WTC11 (cell line): ENCODE results near the gene CACNA1C. TPM values are rescaled to one million over a fixed set of nuclear protein-coding genes. Genes with fewer than 3 reads are reported as not detected.

Experiments
- ATAC-seq: fragments of 200-7000 bp; cut with Tn5 transposase; 2 replicates; pipeline ENCODE4 v1.10.0; 2021; ENCODE audit warnings: mild to moderate bottlenecking, moderate library complexity
- CTCF ChIA-PET: fragments of 300-600 bp; sonication (Branson Sonifier 250); formaldehyde crosslinking; loops from one replicate; lab custom pipeline; 2021; ENCODE audit warnings: antibody characterized with exemption; lab: Charles Lee
- POLR2A ChIA-PET: fragments of 350-600 bp; sonication (Branson Sonifier 250); formaldehyde crosslinking; loops from one replicate; lab custom pipeline; 2021; ENCODE audit warnings: antibody characterized with exemption; lab: Charles Lee
- DNase-seq: peaks from one replicate; pipeline ENCODE4 v3.0.0; 2021; ENCODE audit warnings: low spot score
- H3K27ac Mint-ChIP-seq: 2 replicates; pipeline ENCODE4 v1.8.0; 2021; ENCODE audit warnings: mixed read lengths
- H3K27me3 Mint-ChIP-seq: 2 replicates; pipeline ENCODE4 v1.8.0; 2021; ENCODE audit warnings: low read depth, mild to moderate bottlenecking, moderate library complexity, mixed read lengths
- H3K36me3 Mint-ChIP-seq: 2 replicates; pipeline ENCODE4 v1.8.0; 2021; ENCODE audit warnings: mixed read lengths
- H3K4me1 Mint-ChIP-seq: 2 replicates; pipeline ENCODE4 v1.8.0; 2022; ENCODE audit warnings: mixed read lengths
- H3K4me3 Mint-ChIP-seq: 2 replicates; pipeline ENCODE4 v1.8.0; 2021; ENCODE audit warnings: mild to moderate bottlenecking, moderate library complexity, mixed read lengths
- H3K9me3 Mint-ChIP-seq: 2 replicates; pipeline ENCODE4 v1.8.0; 2021; ENCODE audit warnings: mixed read lengths
- CREM ChIP-seq: sonication (generic); formaldehyde crosslinking; IDR thresholded peaks from 2 replicates; pipeline ENCODE4 v1.8.1; 2022; ENCODE audit warnings: mild to moderate bottlenecking, missing genetic modification reagents, moderate library complexity
- ETV6 ChIP-seq: sonication (generic); formaldehyde crosslinking; IDR thresholded peaks from 2 replicates; pipeline ENCODE4 v1.8.1; 2022; ENCODE audit warnings: mild to moderate bottlenecking, missing genetic modification reagents
- FOXP1 ChIP-seq: sonication (generic); formaldehyde crosslinking; IDR thresholded peaks from 2 replicates; pipeline ENCODE4 v1.8.0; 2022; ENCODE audit warnings: missing genetic modification reagents, mild to moderate bottlenecking, moderate library complexity, borderline replicate concordance
- JUN ChIP-seq: sonication (generic); formaldehyde crosslinking; IDR thresholded peaks from 2 replicates; pipeline ENCODE4 v1.8.0; 2023; ENCODE audit warnings: mild to moderate bottlenecking, missing genetic modification reagents
- PRRX2 ChIP-seq: fragments of 250-450 bp; sonication (Bioruptor Pico); IDR thresholded peaks from 2 replicates; pipeline ENCODE4 v1.8.0; 2021; ENCODE audit warnings: mild to moderate bottlenecking
- RELA ChIP-seq: sonication (generic); formaldehyde crosslinking; IDR thresholded peaks from 2 replicates; pipeline ENCODE4 v1.8.1; 2022; ENCODE audit warnings: missing genetic modification reagents, mild to moderate bottlenecking, borderline replicate concordance
- SP1 ChIP-seq: sonication (generic); formaldehyde crosslinking; conservative IDR thresholded peaks from 2 replicates; pipeline ENCODE4 v1.8.1; 2022; ENCODE audit warnings: missing genetic modification reagents
- TP53 ChIP-seq: sonication (generic); formaldehyde crosslinking; IDR thresholded peaks from 2 replicates; pipeline ENCODE4 v1.8.1; 2023; ENCODE audit warnings: mild to moderate bottlenecking, missing genetic modification reagents
- ZNF138 ChIP-seq: sonication (generic); formaldehyde crosslinking; conservative IDR thresholded peaks from 2 replicates; pipeline ENCODE4 v1.8.1; 2022; ENCODE audit warnings: mild to moderate bottlenecking, moderate library complexity, missing genetic modification reagents
- ZNF317 ChIP-seq: sonication (generic); formaldehyde crosslinking; IDR thresholded peaks from 2 replicates; pipeline ENCODE4 v1.8.1; 2023; ENCODE audit warnings: low read depth, mild to moderate bottlenecking, moderate library complexity, missing genetic modification reagents, borderline replicate concordance
- ZNF423 ChIP-seq: fragments of 250-450 bp; sonication (Bioruptor Pico); IDR thresholded peaks from 2 replicates; pipeline ENCODE4 v2.1.2; 2022; ENCODE audit warnings: mild to moderate bottlenecking, moderate library complexity
- total RNA-seq: library from RNA; stranded (reverse); gene quantifications from 3 replicates; pipeline ENCODE4 v1.2.3, GENCODE V29; 2021
- TF ChIP-seq, protein P1 (sequence below): sonication (generic); formaldehyde crosslinking; IDR thresholded peaks from 2 replicates; pipeline ENCODE4 v1.8.1; 2022; ENCODE audit warnings: low read depth, mild to moderate bottlenecking, moderate library complexity, missing genetic modification reagents, borderline replicate concordance
- TF ChIP-seq, protein P2 (sequence below): sonication (generic); formaldehyde crosslinking; IDR thresholded peaks from 2 replicates; pipeline ENCODE4 v1.8.0; 2023; ENCODE audit warnings: missing genetic modification reagents
- TF ChIP-seq, protein P3 (sequence below): fragments of 250-450 bp; sonication (Bioruptor Pico); IDR thresholded peaks from 2 replicates; pipeline ENCODE4 v1.9.0; 2021; ENCODE audit warnings: mild to moderate bottlenecking, borderline replicate concordance
- TF ChIP-seq, protein P4 (sequence below): sonication (generic); formaldehyde crosslinking; IDR thresholded peaks from 2 replicates; pipeline ENCODE4 v1.8.0; 2022; ENCODE audit warnings: mild to moderate bottlenecking, missing genetic modification reagents
- TF ChIP-seq, protein P5 (sequence below): sonication (generic); formaldehyde crosslinking; IDR thresholded peaks from 2 replicates; pipeline ENCODE4 v1.8.0; 2023; ENCODE audit warnings: missing genetic modification reagents, mild to moderate bottlenecking, borderline replicate concordance

CACNA1C gene
- total RNA-seq, 1 experiment from 2014 or later, result 1.7 TPM

DNA sequence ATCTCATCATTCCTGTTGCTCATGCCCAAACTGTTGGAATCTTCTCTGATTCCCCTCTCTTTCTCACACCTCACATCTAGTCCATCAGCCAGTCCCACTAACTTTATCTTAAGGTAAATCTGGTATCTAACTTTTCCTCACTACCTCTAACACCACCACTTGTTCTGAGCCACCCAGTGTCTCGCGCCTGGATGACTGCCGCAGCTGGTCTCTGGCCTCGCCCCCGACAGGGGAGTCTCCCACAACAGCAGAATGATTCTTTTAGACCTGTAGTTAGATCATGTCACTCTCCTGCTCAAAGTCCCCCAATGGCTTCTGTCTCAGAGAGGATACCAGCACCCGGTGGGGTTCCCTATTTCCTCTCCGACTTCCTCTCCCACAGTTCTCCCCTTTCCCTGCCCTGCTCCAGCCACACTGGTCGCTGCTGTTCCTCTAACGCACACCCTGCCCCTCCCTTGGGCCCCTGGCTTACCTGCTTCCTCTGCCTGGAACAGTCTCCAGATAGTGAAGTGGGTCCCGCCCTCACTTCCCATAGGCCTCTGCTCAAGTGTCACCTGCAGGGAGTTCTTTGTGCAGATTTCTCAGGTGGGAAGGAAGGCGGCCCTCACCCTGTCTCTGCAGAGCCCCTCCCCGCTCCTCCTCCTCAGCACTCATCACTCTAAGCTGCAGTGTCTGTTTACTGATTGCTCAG lies 403.5 kb downstream of the CACNA1C start:
- Mint-ChIP-seq H3K36me3 (no peaks in the 10 kb centered on the region), H3K27ac (no peak overlapping the region), H3K27me3 (no peaks in the 10 kb centered on the region), H3K4me3 (no peak overlapping the region), H3K9me3 (no peaks in the 10 kb centered on the region), H3K4me1 (peaks cover 8% of the 10 kb centered on the region)
- TF ChIP-seq, protein P1, sequence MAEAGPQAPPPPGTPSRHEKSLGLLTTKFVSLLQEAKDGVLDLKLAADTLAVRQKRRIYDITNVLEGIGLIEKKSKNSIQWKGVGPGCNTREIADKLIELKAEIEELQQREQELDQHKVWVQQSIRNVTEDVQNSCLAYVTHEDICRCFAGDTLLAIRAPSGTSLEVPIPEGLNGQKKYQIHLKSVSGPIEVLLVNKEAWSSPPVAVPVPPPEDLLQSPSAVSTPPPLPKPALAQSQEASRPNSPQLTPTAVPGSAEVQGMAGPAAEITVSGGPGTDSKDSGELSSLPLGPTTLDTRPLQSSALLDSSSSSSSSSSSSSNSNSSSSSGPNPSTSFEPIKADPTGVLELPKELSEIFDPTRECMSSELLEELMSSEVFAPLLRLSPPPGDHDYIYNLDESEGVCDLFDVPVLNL (CRISPR knock-in tag), result no peak
- TF ChIP-seq ETV6 (CRISPR knock-in tag) (no peak), JUN (CRISPR knock-in tag) (no peak), ZNF317 (no peak), TP53 (CRISPR knock-in tag) (no peak), FOXP1 (CRISPR knock-in tag) (no peak), RELA (CRISPR knock-in tag) (no peak)
- TF ChIP-seq, protein P2, sequence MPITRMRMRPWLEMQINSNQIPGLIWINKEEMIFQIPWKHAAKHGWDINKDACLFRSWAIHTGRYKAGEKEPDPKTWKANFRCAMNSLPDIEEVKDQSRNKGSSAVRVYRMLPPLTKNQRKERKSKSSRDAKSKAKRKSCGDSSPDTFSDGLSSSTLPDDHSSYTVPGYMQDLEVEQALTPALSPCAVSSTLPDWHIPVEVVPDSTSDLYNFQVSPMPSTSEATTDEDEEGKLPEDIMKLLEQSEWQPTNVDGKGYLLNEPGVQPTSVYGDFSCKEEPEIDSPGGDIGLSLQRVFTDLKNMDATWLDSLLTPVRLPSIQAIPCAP (CRISPR knock-in tag), result no peak
- POLR2A ChIA-PET, result no interaction called here
- CTCF ChIA-PET, result no interaction called here
- no peak for ATAC-seq
- no peak for DNase-seq

DNA sequence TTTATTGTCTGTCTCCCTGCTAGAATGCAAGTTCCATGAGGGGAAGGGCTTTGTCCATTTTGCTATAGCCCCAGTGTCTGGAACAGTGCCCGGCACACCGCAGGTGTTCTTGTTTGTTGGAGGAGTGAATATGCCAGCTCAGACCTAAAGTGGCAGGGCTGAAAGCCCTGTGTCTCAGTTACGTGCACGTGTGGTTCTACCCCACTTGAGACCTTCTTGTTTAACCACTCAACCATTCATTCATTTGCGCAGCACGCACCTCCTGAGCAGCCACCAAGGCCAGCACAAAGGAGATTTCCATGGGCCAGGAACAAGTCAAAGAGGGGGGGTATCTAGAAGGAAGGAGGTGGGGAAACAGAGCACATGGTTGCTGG lies 404.0 kb downstream of the CACNA1C start:
- ATAC-seq (no peak), DNase-seq (no peak)
- Mint-ChIP-seq H3K27me3 (no peaks in the 10 kb centered on the region), H3K9me3 (no peaks in the 10 kb centered on the region), H3K27ac (no peak overlapping the region), H3K36me3 (no peaks in the 10 kb centered on the region), H3K4me1 (peaks cover 8% of the 10 kb centered on the region), H3K4me3 (no peak overlapping the region)
- TF ChIP-seq, protein P3, sequence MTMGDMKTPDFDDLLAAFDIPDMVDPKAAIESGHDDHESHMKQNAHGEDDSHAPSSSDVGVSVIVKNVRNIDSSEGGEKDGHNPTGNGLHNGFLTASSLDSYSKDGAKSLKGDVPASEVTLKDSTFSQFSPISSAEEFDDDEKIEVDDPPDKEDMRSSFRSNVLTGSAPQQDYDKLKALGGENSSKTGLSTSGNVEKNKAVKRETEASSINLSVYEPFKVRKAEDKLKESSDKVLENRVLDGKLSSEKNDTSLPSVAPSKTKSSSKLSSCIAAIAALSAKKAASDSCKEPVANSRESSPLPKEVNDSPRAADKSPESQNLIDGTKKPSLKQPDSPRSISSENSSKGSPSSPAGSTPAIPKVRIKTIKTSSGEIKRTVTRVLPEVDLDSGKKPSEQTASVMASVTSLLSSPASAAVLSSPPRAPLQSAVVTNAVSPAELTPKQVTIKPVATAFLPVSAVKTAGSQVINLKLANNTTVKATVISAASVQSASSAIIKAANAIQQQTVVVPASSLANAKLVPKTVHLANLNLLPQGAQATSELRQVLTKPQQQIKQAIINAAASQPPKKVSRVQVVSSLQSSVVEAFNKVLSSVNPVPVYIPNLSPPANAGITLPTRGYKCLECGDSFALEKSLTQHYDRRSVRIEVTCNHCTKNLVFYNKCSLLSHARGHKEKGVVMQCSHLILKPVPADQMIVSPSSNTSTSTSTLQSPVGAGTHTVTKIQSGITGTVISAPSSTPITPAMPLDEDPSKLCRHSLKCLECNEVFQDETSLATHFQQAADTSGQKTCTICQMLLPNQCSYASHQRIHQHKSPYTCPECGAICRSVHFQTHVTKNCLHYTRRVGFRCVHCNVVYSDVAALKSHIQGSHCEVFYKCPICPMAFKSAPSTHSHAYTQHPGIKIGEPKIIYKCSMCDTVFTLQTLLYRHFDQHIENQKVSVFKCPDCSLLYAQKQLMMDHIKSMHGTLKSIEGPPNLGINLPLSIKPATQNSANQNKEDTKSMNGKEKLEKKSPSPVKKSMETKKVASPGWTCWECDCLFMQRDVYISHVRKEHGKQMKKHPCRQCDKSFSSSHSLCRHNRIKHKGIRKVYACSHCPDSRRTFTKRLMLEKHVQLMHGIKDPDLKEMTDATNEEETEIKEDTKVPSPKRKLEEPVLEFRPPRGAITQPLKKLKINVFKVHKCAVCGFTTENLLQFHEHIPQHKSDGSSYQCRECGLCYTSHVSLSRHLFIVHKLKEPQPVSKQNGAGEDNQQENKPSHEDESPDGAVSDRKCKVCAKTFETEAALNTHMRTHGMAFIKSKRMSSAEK (CRISPR knock-in tag), result no peak
- TF ChIP-seq, protein P4, sequence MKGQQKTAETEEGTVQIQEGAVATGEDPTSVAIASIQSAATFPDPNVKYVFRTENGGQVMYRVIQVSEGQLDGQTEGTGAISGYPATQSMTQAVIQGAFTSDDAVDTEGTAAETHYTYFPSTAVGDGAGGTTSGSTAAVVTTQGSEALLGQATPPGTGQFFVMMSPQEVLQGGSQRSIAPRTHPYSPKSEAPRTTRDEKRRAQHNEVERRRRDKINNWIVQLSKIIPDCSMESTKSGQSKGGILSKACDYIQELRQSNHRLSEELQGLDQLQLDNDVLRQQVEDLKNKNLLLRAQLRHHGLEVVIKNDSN, result no peak
- TF ChIP-seq SP1 (CRISPR knock-in tag) (no peak), CREM (CRISPR knock-in tag) (no peak), RELA (CRISPR knock-in tag) (no peak), ZNF423 (no peak), PRRX2 (CRISPR knock-in tag) (no peak), ZNF138 (CRISPR knock-in tag) (no peak)
- TF ChIP-seq, protein P5, sequence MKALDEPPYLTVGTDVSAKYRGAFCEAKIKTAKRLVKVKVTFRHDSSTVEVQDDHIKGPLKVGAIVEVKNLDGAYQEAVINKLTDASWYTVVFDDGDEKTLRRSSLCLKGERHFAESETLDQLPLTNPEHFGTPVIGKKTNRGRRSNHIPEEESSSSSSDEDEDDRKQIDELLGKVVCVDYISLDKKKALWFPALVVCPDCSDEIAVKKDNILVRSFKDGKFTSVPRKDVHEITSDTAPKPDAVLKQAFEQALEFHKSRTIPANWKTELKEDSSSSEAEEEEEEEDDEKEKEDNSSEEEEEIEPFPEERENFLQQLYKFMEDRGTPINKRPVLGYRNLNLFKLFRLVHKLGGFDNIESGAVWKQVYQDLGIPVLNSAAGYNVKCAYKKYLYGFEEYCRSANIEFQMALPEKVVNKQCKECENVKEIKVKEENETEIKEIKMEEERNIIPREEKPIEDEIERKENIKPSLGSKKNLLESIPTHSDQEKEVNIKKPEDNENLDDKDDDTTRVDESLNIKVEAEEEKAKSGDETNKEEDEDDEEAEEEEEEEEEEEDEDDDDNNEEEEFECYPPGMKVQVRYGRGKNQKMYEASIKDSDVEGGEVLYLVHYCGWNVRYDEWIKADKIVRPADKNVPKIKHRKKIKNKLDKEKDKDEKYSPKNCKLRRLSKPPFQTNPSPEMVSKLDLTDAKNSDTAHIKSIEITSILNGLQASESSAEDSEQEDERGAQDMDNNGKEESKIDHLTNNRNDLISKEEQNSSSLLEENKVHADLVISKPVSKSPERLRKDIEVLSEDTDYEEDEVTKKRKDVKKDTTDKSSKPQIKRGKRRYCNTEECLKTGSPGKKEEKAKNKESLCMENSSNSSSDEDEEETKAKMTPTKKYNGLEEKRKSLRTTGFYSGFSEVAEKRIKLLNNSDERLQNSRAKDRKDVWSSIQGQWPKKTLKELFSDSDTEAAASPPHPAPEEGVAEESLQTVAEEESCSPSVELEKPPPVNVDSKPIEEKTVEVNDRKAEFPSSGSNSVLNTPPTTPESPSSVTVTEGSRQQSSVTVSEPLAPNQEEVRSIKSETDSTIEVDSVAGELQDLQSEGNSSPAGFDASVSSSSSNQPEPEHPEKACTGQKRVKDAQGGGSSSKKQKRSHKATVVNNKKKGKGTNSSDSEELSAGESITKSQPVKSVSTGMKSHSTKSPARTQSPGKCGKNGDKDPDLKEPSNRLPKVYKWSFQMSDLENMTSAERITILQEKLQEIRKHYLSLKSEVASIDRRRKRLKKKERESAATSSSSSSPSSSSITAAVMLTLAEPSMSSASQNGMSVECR (CRISPR knock-in tag), result no peak
- CTCF ChIA-PET, result no interaction called here
- POLR2A ChIA-PET, result no interaction called here
